BLaER1 treated with 17β-estradiol and CSF1 and Interleukin-3, amounts not matched to agents 10 nM and 100 nM (cell line): ENCODE measurements around the gene ANGPTL4.
"Not testable (repeated sequence)": the region's sequence is repeated elsewhere in the genome, so short reads cannot be mapped to it uniquely, and the experiment has no call there.

Source experiments
- H3K27ac ChIP-seq, 11 experiments: shearing (Covaris generic); formaldehyde crosslinking; 2 replicates each; pipeline ENCODE4 v1.8.1; 2022
- H3K27me3 ChIP-seq, 11 experiments: shearing (Covaris generic); formaldehyde crosslinking; 2 replicates each; pipeline ENCODE4 v1.8.1; 2022
- H3K36me3 ChIP-seq, 11 experiments: shearing (Covaris generic); formaldehyde crosslinking; 2 replicates each; pipeline ENCODE4 v1.8.1; 2022
- H3K4me1 ChIP-seq, 10 experiments: shearing (Covaris generic); formaldehyde crosslinking; 2 replicates each; pipeline ENCODE4 v1.8.1; 2022
- H3K4me2 ChIP-seq, 11 experiments: shearing (Covaris generic); formaldehyde crosslinking; 2 replicates each; pipeline ENCODE4 v1.8.1; 2022
- H3K4me3 ChIP-seq, 10 experiments: shearing (Covaris generic); formaldehyde crosslinking; 2 replicates each; pipeline ENCODE4 v1.8.1; 2022
- H3K9ac ChIP-seq, 11 experiments: shearing (Covaris generic); formaldehyde crosslinking; 2 replicates each; pipeline ENCODE4 v1.8.1; 2022
- H3K9me3 ChIP-seq, 11 experiments: shearing (Covaris generic); formaldehyde crosslinking; replicated peaks in 1 of 11; 2 replicates each; pipeline ENCODE4 v1.8.1; 2022
- H4K20me1 ChIP-seq, 11 experiments: shearing (Covaris generic); formaldehyde crosslinking; 2 replicates each; pipeline ENCODE4 v1.8.1; 2022
- Cebpa-rat ChIP-seq, 11 experiments: shearing (Covaris generic); IDR thresholded peaks; 2 replicates each; pipeline ENCODE4 v1.8.1; 2022

Gene ANGPTL4, protein sequence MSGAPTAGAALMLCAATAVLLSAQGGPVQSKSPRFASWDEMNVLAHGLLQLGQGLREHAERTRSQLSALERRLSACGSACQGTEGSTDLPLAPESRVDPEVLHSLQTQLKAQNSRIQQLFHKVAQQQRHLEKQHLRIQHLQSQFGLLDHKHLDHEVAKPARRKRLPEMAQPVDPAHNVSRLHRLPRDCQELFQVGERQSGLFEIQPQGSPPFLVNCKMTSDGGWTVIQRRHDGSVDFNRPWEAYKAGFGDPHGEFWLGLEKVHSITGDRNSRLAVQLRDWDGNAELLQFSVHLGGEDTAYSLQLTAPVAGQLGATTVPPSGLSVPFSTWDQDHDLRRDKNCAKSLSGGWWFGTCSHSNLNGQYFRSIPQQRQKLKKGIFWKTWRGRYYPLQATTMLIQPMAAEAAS

DNA sequence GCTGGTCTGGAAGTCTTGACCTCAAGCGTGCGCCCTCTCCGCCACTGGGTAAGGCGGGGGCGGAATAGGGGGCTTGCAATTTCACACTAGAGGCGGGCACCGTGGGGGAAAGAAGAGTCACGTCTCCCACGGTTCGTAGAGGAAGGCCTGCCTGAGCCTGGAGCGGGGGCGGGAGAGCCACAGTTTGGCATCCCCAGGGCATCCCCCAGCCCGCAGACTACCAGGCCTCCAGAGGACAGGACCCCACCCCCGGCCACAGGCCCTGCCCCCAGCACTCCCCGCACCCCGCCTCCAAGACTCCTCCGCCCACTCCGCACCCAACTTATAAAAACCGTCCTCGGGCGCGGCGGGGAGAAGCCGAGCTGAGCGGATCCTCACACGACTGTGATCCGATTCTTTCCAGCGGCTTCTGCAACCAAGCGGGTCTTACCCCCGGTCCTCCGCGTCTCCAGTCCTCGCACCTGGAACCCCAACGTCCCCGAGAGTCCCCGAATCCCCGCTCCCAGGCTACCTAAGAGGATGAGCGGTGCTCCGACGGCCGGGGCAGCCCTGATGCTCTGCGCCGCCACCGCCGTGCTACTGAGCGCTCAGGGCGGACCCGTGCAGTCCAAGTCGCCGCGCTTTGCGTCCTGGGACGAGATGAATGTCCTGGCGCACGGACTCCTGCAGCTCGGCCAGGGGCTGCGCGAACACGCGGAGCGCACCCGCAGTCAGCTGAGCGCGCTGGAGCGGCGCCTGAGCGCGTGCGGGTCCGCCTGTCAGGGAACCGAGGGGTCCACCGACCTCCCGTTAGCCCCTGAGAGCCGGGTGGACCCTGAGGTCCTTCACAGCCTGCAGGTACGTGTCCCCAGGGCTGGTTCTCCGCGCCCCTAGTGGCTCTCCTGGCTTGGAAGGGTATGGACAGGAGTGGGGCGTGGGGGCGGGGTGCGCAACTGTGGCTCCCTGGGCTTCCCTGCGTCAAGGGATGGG, at the start of gene ANGPTL4:
Gene ANGPTL4, plus strand, starts transcription at position 353 of the 969 bp plus-strand sequence. Its CDS starts 167 bp downstream, at position 520.
- Histone ChIP-seq H3K4me3 (peak within 1 kb of the TSS; percentile 44 to 67 (median 57)), H3K27ac (peak within 1 kb of the TSS in 4 of 11 experiments; percentile 48 to 55 (median 52); a peak in 7 of 22 replicates), H4K20me1 (peaks cover 0 to 31% (median 14%) of the 10 kb centered on the region in 11 experiments; a peak in 14 of 22 replicates), H3K4me2 (peak within 1 kb of the TSS; percentile 90 to 100 (median 96)), H3K4me1 (peaks cover 40 to 50% (median 44%) of the 10 kb centered on the region in 10 experiments), H3K36me3 (no peaks in the 10 kb centered on the region), H3K9me3 (no peaks in the 10 kb centered on the region), H3K27me3 (peaks cover 47 to 69% (median 64%) of the 10 kb centered on the region in 11 experiments), H3K9ac (peak within 1 kb of the TSS; percentile 17 to 71 (median 46); a peak in 18 of 22 replicates)
- TF ChIP-seq Cebpa-rat (IDR thresholded peaks at IDR 0.05), result no peak

DNA sequence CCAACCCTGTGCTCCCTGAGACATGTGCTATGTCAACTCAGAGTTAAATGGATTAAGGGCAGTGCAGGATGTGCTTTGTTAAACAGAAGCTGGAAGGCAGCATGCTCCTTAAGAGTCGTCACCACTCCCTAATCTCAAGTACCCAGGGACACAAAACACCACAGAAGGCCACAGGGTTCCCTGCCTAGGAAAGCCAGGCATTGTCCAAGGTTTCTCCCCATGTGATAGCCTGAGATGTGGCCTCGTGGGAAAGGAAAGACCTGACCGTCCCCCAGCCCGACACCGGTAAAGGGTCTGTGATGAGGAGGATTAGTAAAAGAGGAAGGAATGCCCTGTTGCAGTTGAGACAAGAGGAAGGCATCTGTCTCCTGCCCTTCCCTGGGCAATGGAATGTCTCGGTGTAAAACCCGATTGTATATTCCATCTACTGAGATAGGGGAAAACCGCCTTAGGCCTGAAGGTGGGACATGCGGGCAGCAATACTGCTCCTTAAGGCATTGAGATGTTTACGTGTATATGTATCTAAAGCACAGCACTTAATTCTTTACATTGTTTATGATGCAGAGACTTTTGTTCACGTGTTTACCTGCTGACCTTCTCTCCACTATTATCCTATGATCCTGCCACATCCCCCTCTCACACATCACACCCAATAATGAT, 48.8 kb upstream of the ANGPTL4 start:
- H3K27me3 ChIP-seq, H3K9me3 ChIP-seq, H3K4me3 ChIP-seq, H3K9ac ChIP-seq, H3K4me2 ChIP-seq, H3K27ac ChIP-seq: not testable (repeated sequence)
- peaks cover 59 to 77% (median 67%) of the 10 kb centered on the region in 11 experiments for H3K36me3 ChIP-seq
- peaks cover 25 to 49% (median 41%) of the 10 kb centered on the region in 10 experiments for H3K4me1 ChIP-seq
- peaks cover 0 to 39% (median 6%) of the 10 kb centered on the region in 11 experiments; a peak in 9 of 22 replicates for H4K20me1 ChIP-seq

DNA sequence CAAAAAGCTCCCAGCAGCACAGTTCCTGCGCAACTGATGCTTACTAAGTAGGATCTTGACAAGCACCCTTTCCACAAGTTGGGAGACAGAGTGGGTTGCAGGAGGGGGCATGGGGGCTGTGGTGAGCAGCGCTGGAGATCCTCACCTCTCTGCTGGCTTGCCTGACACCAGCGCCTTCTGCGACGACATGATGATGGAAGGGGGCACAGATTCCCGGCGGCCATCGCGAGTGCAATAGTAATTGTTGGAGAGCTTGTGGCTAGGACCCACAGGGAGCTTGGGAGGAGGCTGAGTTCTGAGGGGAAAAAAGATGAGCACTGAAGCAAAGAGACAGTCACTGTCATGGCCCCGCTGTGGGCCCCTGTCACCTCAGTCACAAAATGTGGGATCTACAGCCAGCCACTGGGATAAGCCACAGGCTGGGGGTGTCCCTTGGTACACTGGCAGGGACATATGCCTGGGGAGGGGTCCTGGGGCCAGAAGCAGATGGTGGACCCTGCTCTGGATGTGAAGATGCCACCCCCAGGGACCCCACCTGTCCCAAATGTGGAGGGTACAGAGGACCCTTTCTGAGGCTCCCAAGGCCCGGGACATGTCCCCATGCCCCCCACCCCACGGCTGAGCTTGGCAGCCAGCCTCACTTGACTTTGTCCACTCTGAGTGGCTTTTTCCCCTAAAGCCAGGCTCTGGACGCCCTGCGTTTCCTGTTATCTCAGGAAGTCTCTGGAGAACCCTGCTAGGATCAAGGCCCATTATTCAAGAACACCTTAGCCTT, 47.4 kb upstream of the ANGPTL4 start:
- Histone ChIP-seq H3K9me3 (no peaks in the 10 kb centered on the region), H3K4me1 (peaks cover 28 to 52% (median 45%) of the 10 kb centered on the region in 10 experiments), H3K36me3 (peaks cover 45 to 63% (median 52%) of the 10 kb centered on the region in 11 experiments), H3K27me3 (no peaks in the 10 kb centered on the region), H3K4me2 (peak overlapping the region; percentile 1 to 83 (median 66); a peak in 18 of 22 replicates), H4K20me1 (peaks cover 0 to 36% (median 6%) of the 10 kb centered on the region in 11 experiments; a peak in 12 of 22 replicates), H3K9ac (peak overlapping the region in 8 of 11 experiments; percentile 4 to 59 (median 46); a peak in 14 of 22 replicates), H3K27ac (peak overlapping the region in 7 of 11 experiments; percentile 6 to 68 (median 46); a peak in 12 of 22 replicates), H3K4me3 (no peak overlapping the region)
- TF ChIP-seq Cebpa-rat (IDR thresholded peaks at IDR 0.05), result 0 out of 22 replicates have a peak, but pooled peaks of 1 of the 11 experiments have one; percentile 3

DNA sequence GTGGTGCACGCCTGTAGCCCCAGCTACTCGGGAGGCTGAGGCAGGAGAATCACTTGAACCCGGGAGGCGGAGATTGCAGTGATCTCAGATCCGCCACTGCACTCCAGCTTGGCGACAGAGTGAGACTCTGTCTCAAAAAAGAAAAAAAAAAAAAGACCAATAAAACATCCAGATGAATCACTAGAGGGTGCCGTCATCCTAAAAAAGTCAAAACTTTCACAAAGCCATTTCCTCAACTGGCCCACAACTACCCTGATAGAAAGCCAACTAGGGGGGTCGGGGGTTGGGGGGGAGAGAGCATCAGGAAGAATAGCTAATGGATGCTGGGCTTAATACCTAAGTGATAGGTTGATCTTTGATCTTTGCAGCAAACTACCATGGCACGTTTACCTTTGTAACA, 45.1 kb upstream of the ANGPTL4 start:
- not testable (repeated sequence) for H3K27me3 ChIP-seq
- H3K9ac ChIP-seq, result peak overlapping the region in 2 of 11 experiments; percentile 9 to 10; a peak in 2 of 22 replicates
- peak overlapping the region; percentile 14 to 95 (median 92); a peak in 14 of 22 replicates for H3K4me2 ChIP-seq

DNA sequence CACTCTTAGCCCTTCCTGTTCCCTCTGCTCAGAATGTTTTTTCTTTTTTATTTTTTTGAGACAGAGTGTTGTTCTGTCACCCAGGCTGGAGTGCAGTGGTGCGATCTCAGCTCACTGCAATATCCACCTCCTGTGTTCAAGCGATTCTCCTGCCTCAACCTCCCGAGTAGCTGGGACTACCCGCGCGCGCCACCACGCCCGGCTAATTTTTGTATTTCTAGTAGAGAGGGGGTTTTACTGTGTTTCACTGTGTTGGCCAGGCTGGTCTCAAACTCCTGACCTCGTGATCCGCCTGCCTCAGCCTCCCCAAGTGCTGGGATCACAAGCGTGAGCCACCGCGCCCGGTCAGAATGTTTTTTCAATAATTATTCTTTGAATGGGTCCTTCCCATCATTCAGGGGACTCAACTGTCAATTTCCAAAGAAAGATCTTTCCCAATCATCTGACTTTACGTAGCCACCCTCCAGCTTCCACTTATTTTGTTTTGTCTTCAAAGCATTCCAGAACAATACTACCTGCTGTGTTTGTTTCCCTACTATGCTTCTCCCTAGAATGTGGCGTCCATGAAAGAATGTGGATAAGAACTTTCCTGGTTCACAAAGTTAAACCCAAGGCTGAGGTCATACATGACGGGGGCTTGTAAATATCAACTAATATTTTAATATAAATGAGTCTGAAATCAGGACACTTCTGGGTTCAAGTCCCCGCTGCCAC, 44.0 kb upstream of the ANGPTL4 start:
- H3K9me3 ChIP-seq, result no peaks in the 10 kb centered on the region
- H3K4me3 ChIP-seq, result peak overlapping the region; percentile 82 to 99 (median 94)
- peak overlapping the region; percentile 95 to 100 (median 98) for H3K9ac ChIP-seq
- H3K27me3 ChIP-seq, result no peaks in the 10 kb centered on the region
- H3K36me3 ChIP-seq, result peaks cover 37 to 61% (median 46%) of the 10 kb centered on the region in 11 experiments
- no peak for TF ChIP-seq Cebpa-rat (IDR thresholded peaks at IDR 0.05)
- H3K4me1 ChIP-seq, result peaks cover 41 to 74% (median 64%) of the 10 kb centered on the region in 10 experiments
- H4K20me1 ChIP-seq, result peaks cover 27 to 49% (median 34%) of the 10 kb centered on the region in 11 experiments; a peak in 21 of 22 replicates
- H3K4me2 ChIP-seq, result peak overlapping the region; percentile 83 to 95 (median 94)
- peak overlapping the region; percentile 86 to 99 (median 96); a peak in 21 of 22 replicates for H3K27ac ChIP-seq

More for the DNA sequence above, 45.1 kb upstream of the ANGPTL4 start:
- H3K4me3 ChIP-seq, H3K27ac ChIP-seq, H3K9me3 ChIP-seq: not testable (repeated sequence)
- Histone ChIP-seq H3K36me3 (peaks cover 42 to 61% (median 48%) of the 10 kb centered on the region in 11 experiments), H3K4me1 (peaks cover 38 to 63% (median 59%) of the 10 kb centered on the region in 10 experiments), H4K20me1 (peaks cover 18 to 38% (median 24%) of the 10 kb centered on the region in 11 experiments; a peak in 21 of 22 replicates)

DNA sequence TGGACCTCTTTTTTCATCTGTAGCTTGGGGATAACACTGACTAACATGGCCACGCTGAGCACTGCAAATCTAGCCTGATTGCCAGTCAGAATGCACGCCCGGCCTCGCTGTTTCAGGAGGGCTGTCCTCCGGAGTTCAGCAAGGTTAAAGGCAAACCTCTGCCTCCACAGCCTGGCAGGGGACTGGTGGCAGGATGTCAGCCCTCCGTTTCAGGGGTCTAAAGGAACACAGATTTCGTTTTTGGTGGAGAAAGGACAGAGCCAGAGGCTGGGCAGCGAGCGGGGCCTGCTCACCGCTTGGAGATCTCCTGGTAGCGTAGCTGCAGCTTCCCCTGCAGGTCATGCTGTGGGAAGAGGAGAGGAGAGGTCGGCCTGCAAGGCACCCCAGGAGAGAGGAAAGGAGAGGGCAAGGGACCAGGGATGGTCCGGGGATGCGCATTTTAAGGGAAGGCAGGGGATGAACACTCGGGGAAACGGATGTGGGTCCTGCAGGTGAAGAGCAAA, 43.3 kb upstream of the ANGPTL4 start:
- H3K9ac ChIP-seq, result peak overlapping the region; percentile 95 to 100 (median 98)
- no peak for TF ChIP-seq Cebpa-rat (IDR thresholded peaks at IDR 0.05)
- H3K9me3 ChIP-seq, result no peaks in the 10 kb centered on the region
- H3K27me3 ChIP-seq, result no peaks in the 10 kb centered on the region
- peak overlapping the region; percentile 82 to 99 (median 94) for H3K4me3 ChIP-seq
- H3K27ac ChIP-seq, result peak overlapping the region; percentile 86 to 99 (median 96)
- peaks cover 41 to 74% (median 64%) of the 10 kb centered on the region in 10 experiments for H3K4me1 ChIP-seq
- peaks cover 27 to 48% (median 36%) of the 10 kb centered on the region in 11 experiments; a peak in 21 of 22 replicates for H4K20me1 ChIP-seq
- H3K36me3 ChIP-seq, result peaks cover 30 to 55% (median 40%) of the 10 kb centered on the region in 11 experiments
- peak overlapping the region; percentile 83 to 95 (median 94) for H3K4me2 ChIP-seq
